ENCODE data around the gene KDELR1. TPM values are rescaled to one million over a fixed set of nuclear protein-coding genes. Genes with fewer than 3 reads are reported as not detected.
A peak's percentile ranks its signal among the peaks of the same experiment; 100 is the strongest.

The KDELR1 gene
- total and polyA plus RNA-seq, 2 of the 13 experiments (the other 11 are each of a cell fraction or from before 2014, with no cell fraction given) = 134 to 185 TPM

- TF ChIP-seq PAXIP1 (CRISPR knock-in tag; conservative IDR thresholded peaks at IDR 0.05) = peak; percentile 44; the same call in 1 of the 2 replicates
- no peak for TF ChIP-seq PREB (CRISPR knock-in tag; IDR thresholded peaks at IDR 0.05)
- TF ChIP-seq ATRX (CRISPR knock-in tag; IDR thresholded peaks at IDR 0.05; ENCODE audit: borderline replicate concordance) = no peak
- TF ChIP-seq ZNF816 (CRISPR knock-in tag; IDR thresholded peaks at IDR 0.05; ENCODE audit: borderline replicate concordance) = no peak
- TF ChIP-seq SIX1 (CRISPR knock-in tag; IDR thresholded peaks at IDR 0.05; ENCODE audit: borderline replicate concordance) = no peak
- no peak for TF ChIP-seq KMT2B (CRISPR knock-in tag; IDR thresholded peaks at IDR 0.05)
- TF ChIP-seq HMGA1 (CRISPR knock-in tag; conservative IDR thresholded peaks at IDR 0.05) = no peak
- no peak for TF ChIP-seq ZBTB21 (CRISPR knock-in tag; IDR thresholded peaks at IDR 0.05)
- TF ChIP-seq FOSL1 (CRISPR knock-in tag; IDR thresholded peaks at IDR 0.05; ENCODE audit: borderline replicate concordance) = no peak; the same call in 1 of the 2 replicates
- no peak; the same call in 1 of the 2 replicates for TF ChIP-seq ZSCAN9 (CRISPR knock-in tag; IDR thresholded peaks at IDR 0.05; ENCODE audit: borderline replicate concordance)
- TF ChIP-seq GABPA (IDR thresholded peaks at IDR 0.05; ENCODE audit: low read depth, low read length) = no peak
- peak; percentile 62 for TF ChIP-seq GABPA (CRISPR knock-in tag; IDR thresholded peaks at IDR 0.05; ENCODE audit: low read depth)
- TF ChIP-seq CEBPB (IDR thresholded peaks at IDR 0.05; ENCODE audit: borderline replicate concordance, low read depth, low read length) = no peak
- TF ChIP-seq ZNF235 (CRISPR knock-in tag; IDR thresholded peaks at IDR 0.05; ENCODE audit: borderline replicate concordance) = no peak
- TF ChIP-seq ZNF326 (CRISPR knock-in tag; IDR thresholded peaks at IDR 0.05; ENCODE audit: borderline replicate concordance) = no peak
- no peak for TF ChIP-seq KAT7 (CRISPR knock-in tag; IDR thresholded peaks at IDR 0.05; ENCODE audit: borderline replicate concordance)
- TF ChIP-seq EED (CRISPR knock-in tag; IDR thresholded peaks at IDR 0.05) = 0 out of 2 replicates have a peak, but pooled peaks have one; percentile 68
- TF ChIP-seq NCOR1 (IDR thresholded peaks at IDR 0.05; ENCODE audit: borderline replicate concordance, low read length) = no peak
- no peak for TF ChIP-seq ZNF282 (IDR thresholded peaks at IDR 0.05; ENCODE audit: partially characterized antibody)
- no peak for TF ChIP-seq ZNF709 (CRISPR knock-in tag; IDR thresholded peaks at IDR 0.05)
- TF ChIP-seq KDM5A (IDR thresholded peaks at IDR 0.05; ENCODE audit: borderline replicate concordance, low read length) = no peak
- peak; percentile 80 for TF ChIP-seq ZNF256 (CRISPR knock-in tag; conservative IDR thresholded peaks at IDR 0.05)
- peak; percentile 49; the same call in 1 of the 2 replicates for TF ChIP-seq MED13 (CRISPR knock-in tag; IDR thresholded peaks at IDR 0.05)
- TF ChIP-seq HOXD1 (CRISPR knock-in tag; IDR thresholded peaks at IDR 0.05) = 0 out of 2 replicates have a peak, but pooled peaks have one; percentile 4
- TF ChIP-seq ZNF558 (CRISPR knock-in tag; IDR thresholded peaks at IDR 0.05; ENCODE audit: borderline replicate concordance) = no peak
- 0 out of 2 replicates have a peak, but pooled peaks have one; percentile 57 for TF ChIP-seq KAT8 (CRISPR knock-in tag; IDR thresholded peaks at IDR 0.05)
- no peak for TF ChIP-seq ZFYVE20 (CRISPR knock-in tag; IDR thresholded peaks at IDR 0.05; ENCODE audit: borderline replicate concordance, low read depth)
- TF ChIP-seq ZNF546 (CRISPR knock-in tag; conservative IDR thresholded peaks at IDR 0.05) = no peak
Measured at GRCh38 chr19:48363810-48364597, 27.3 kb downstream of the KDELR1 start, which contains the start of the genes SYNGR4 and TMEM143 (continued).

Measured in HepG2 (cell line).